ENCODE data around the gene CSNK2A3.

DNA sequence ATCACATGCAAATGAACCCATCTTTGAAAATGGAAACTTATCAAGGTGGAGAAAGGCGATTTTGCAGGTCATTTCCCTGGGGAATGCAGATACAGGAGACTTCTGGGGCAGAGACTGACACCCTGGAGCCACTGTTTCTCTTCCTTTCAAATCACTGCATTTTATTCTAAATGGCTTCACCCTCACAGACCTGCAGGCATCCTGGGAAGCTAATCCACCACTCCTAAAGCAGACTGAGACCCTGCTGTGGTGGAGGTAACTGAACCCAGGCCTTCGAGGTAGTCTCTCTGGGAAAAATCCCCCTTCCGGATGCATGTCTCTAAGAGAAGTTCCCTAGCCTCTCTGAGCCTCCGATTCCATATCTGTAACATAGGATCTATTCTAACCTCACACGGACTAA lies 20.9 kb upstream of the CSNK2A3 start:
- TF ChIP-seq, protein P1, sequence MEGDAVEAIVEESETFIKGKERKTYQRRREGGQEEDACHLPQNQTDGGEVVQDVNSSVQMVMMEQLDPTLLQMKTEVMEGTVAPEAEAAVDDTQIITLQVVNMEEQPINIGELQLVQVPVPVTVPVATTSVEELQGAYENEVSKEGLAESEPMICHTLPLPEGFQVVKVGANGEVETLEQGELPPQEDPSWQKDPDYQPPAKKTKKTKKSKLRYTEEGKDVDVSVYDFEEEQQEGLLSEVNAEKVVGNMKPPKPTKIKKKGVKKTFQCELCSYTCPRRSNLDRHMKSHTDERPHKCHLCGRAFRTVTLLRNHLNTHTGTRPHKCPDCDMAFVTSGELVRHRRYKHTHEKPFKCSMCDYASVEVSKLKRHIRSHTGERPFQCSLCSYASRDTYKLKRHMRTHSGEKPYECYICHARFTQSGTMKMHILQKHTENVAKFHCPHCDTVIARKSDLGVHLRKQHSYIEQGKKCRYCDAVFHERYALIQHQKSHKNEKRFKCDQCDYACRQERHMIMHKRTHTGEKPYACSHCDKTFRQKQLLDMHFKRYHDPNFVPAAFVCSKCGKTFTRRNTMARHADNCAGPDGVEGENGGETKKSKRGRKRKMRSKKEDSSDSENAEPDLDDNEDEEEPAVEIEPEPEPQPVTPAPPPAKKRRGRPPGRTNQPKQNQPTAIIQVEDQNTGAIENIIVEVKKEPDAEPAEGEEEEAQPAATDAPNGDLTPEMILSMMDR (conservative IDR thresholded peaks at IDR 0.05; ENCODE audit: low read length), result no peak
- TF ChIP-seq EZH2phosphoT487 (IDR thresholded peaks at IDR 0.05; ENCODE audit: borderline replicate concordance), result no peak

All from Loucy (cell line).